Hepatocyte (in vitro differentiated cells): Measurements from ENCODE around the gene APBB2.

Experiments
- CTCF ChIP-seq: fragments of 200-600 bp; sonication (generic); IDR thresholded peaks from 2 replicates; pipeline ENCODE4 v1.5.1; 2016; ENCODE audit warnings: antibody characterized with exemption, mild to moderate bottlenecking; ENCODE audit not compliant: poor library complexity
- EZH2phosphoT487 ChIP-seq: fragments of 200-600 bp; sonication (generic); IDR thresholded peaks from one replicate; pipeline ENCODE4 v1.6.1; 2018; ENCODE audit warnings: antibody characterized with exemption, mild to moderate bottlenecking, low read depth, moderate library complexity; ENCODE audit not compliant: unreplicated experiment, severe bottlenecking

DNA sequence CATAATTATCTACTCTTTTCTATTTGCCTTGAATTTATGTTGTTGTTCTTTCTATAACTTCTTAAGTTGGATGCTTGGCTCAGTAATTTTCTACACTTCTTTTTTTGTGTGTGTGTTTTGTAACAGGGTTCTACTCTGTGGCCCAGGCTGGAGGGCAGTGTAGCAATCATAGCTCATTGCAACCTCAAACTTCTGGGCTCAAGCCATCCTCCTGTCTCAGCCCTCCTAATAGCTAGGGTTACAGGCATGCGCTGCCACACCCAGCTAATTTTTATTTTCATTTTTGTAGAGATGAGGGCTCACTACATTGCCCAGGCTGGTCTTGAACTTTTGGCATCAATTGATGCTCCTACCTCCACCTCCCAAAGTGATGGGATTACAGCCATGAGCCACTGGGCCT, 21.7 kb upstream of the APBB2 start:
- TF ChIP-seq CTCF (no peak), EZH2phosphoT487 (no peak)
